K562 (cell line): Measurements from ENCODE around the gene LRRC4C. TPM values are rescaled to one million over a fixed set of nuclear protein-coding genes. Genes with fewer than 3 reads are reported as not detected.

Experiments
- ATAC-seq: fragments of 200-7000 bp; cut with Tn5 transposase; 3 replicates; pipeline ENCODE4 v1.9.1; 2020; ENCODE audit warnings: moderate library complexity
- BruUV-seq: library from RNA; stranded (reverse); fragments of 400-500 nt; replicated peaks from 2 replicates; lab custom pipeline; 2021; lab: Mats Ljungman, UMichigan
- CTCF ChIA-PET: fragments of 300-600 bp; formaldehyde crosslinking; extraction: SDS; loops from one replicate; lab custom pipeline; 2021; ENCODE audit warnings: low intra/inter-chr PET ratio; lab: Yijun Ruan, JAX
- POLR2A ChIA-PET: fragments of 300-600, 350-650 bp; sonication (Branson Sonifier 250); formaldehyde crosslinking; extraction: SDS; loops from one replicate; lab custom pipeline; 2021; ENCODE audit warnings: antibody characterized with exemption, inconsistent platforms; lab: Yijun Ruan, JAX
- DNase-seq, 4 experiments: peaks; one replicate each; pipeline versions ENCODE4 v3.0.0 to v3.0.0-alpha.2; 2011 to 2018; ENCODE audit warnings: low spot score in 3 of 4, mixed read lengths in 3 of 4; ENCODE audit errors: extremely low read depth in 1 of 4
- FAIRE-seq: peaks from 2 replicates; lab custom pipeline; 2011; peaks lifted over from hg19 to GRCh38; lab: Jason Lieb, UNC
- H2AFZ ChIP-seq: 2 replicates; pipeline ENCODE4 v1.6.0; 2011; ENCODE audit warnings: low read depth, low read length, control low read depth, inconsistent platforms
- H3K27ac ChIP-seq: fragments of 200-600 bp; 3 replicates; pipeline ENCODE4 v1.8.0; 2011; ENCODE audit warnings: low read depth, mild to moderate bottlenecking, control low read depth, inconsistent platforms, low read length, moderate library complexity, mixed read lengths; ENCODE audit errors: extremely low read depth
- H3K27me3 ChIP-seq, 2 experiments: fragments of 300-600 bp in 1 of 2; 2 replicates in 1 of 2; 3 replicates in 1 of 2; pipeline versions ENCODE4 v1.6.0 to v1.8.0; 2011; ENCODE audit warnings: inconsistent platforms in 2 of 2, low read length in 2 of 2, mild to moderate bottlenecking in 1 of 2, mixed read lengths in 1 of 2, moderate library complexity in 1 of 2; ENCODE audit not compliant: control insufficient read depth in 2 of 2, insufficient read depth in 2 of 2
- H3K36me3 ChIP-seq: fragments of 300-600 bp; 3 replicates; pipeline ENCODE4 v1.8.0; 2011; ENCODE audit warnings: mild to moderate bottlenecking, low read length, inconsistent platforms; ENCODE audit not compliant: control insufficient read depth, insufficient read depth
- H3K4me1 ChIP-seq, 2 experiments: fragments of 200-600 bp in 1 of 2; replicated peaks in 1 of 2; 2 replicates in 1 of 2; 3 replicates in 1 of 2; pipeline versions ENCODE4 v1.5.1 to v1.8.0; 2011; ENCODE audit warnings: inconsistent platforms in 2 of 2, low read length in 2 of 2, mild to moderate bottlenecking in 1 of 2, mixed read lengths in 1 of 2, moderate library complexity in 1 of 2; ENCODE audit not compliant: control insufficient read depth in 2 of 2, insufficient read depth in 2 of 2
- H3K4me2 ChIP-seq: 2 replicates; pipeline ENCODE4 v1.6.1; 2011; ENCODE audit warnings: low read length, control low read depth, inconsistent platforms, mixed read lengths; ENCODE audit not compliant: insufficient read depth
- H3K4me3 ChIP-seq: fragments of 200-600 bp; sonication (generic), shearing (Covaris generic); 2 replicates; pipeline ENCODE4 v1.5.1; 2016; ENCODE audit warnings: control low read depth, inconsistent platforms
- H3K79me2 ChIP-seq: fragments of 200-600 bp; 3 replicates; pipeline ENCODE4 v1.8.0; 2011; ENCODE audit warnings: low read length, inconsistent platforms; ENCODE audit not compliant: control insufficient read depth, insufficient read depth
- H3K9ac ChIP-seq, 2 experiments: 2 replicates each; pipeline versions ENCODE4 v1.6.0 to v1.6.1; 2011; ENCODE audit warnings: low read depth in 2 of 2, low read length in 2 of 2, control low read depth in 1 of 2, inconsistent platforms in 1 of 2, mild to moderate bottlenecking in 1 of 2, mixed read lengths in 1 of 2; ENCODE audit not compliant: insufficient read depth in 1 of 2
- H3K9me1 ChIP-seq: one replicate; pipeline ENCODE4 v1.6.0; 2011; ENCODE audit warnings: inconsistent platforms, mild to moderate bottlenecking, low read length, moderate library complexity; ENCODE audit not compliant: control insufficient read depth, insufficient read depth
- H3K9me3 ChIP-seq: replicated peaks from 2 replicates; pipeline ENCODE4 v1.5.1; 2011; ENCODE audit warnings: low read depth, low read length, inconsistent platforms; ENCODE audit not compliant: control insufficient read depth, insufficient read depth
- H4K20me1 ChIP-seq: replicated peaks from 2 replicates; pipeline ENCODE4 v1.6.1; 2011; ENCODE audit warnings: low read length, inconsistent platforms, mixed read lengths; ENCODE audit not compliant: control insufficient read depth, insufficient read depth
- BACH1 ChIP-seq: fragments of 200-800 bp; sonication (Bioruptor generic); IDR thresholded peaks from 2 replicates; pipeline ENCODE4 v1.6.1; 2016; ENCODE audit warnings: missing genetic modification characterization, missing compliant biosample characterization
- BDP1 ChIP-seq: IDR thresholded peaks from 3 replicates; pipeline ENCODE4 v1.6.1; 2011; ENCODE audit not compliant: insufficient read length, insufficient read depth
- CCNT2 ChIP-seq: IDR thresholded peaks from 2 replicates; pipeline ENCODE4 v1.6.1; 2011; ENCODE audit warnings: borderline replicate concordance, low read depth, mild to moderate bottlenecking, moderate library complexity, mixed read lengths, low read length; ENCODE audit not compliant: insufficient read length; ENCODE audit errors: extremely low read depth
- ELF4 ChIP-seq: fragments of 450-650 bp; formaldehyde crosslinking; IDR thresholded peaks from 2 replicates; pipeline ENCODE4 v1.4.0; 2022; ENCODE audit warnings: missing genetic modification characterization
- HDAC2 ChIP-seq: fragments of 450-650 bp; IDR thresholded peaks from 2 replicates; pipeline ENCODE4 v1.6.1; 2016; ENCODE audit warnings: mild to moderate bottlenecking
- HDGF ChIP-seq: fragments of 450-650 bp; IDR thresholded peaks from 2 replicates; pipeline ENCODE4 v1.6.1; 2016
- HNRNPK ChIP-seq: fragments of 200-400 bp; formaldehyde crosslinking; IDR thresholded peaks from one replicate; pipeline ENCODE4 v1.6.1; 2018; ENCODE audit warnings: mild to moderate bottlenecking, low read depth, low read length; ENCODE audit not compliant: poor library complexity, severe bottlenecking
- MED1 ChIP-seq: sonication (generic); formaldehyde crosslinking; IDR thresholded peaks from 2 replicates; pipeline ENCODE4 v1.8.1; 2023; ENCODE audit warnings: missing genetic modification reagents, borderline replicate concordance
- MEIS2 ChIP-seq: fragments of 450-650 bp; IDR thresholded peaks from 2 replicates; pipeline ENCODE4 v1.6.1; 2014; ENCODE audit warnings: mild to moderate bottlenecking; ENCODE audit not compliant: partially characterized antibody
- NKRF ChIP-seq: fragments of 450-650 bp; IDR thresholded peaks from 2 replicates; pipeline ENCODE4 v1.6.1; 2016; ENCODE audit warnings: borderline replicate concordance
- NONO ChIP-seq, 2 experiments: fragments of 200-400 bp in 1 of 2; fragments of 450-650 bp in 1 of 2; formaldehyde crosslinking in 1 of 2; IDR thresholded peaks; 2 replicates each; pipeline ENCODE4 v1.6.1; 2017; ENCODE audit warnings: low read depth in 2 of 2, mild to moderate bottlenecking in 2 of 2, moderate library complexity in 2 of 2, low read length in 1 of 2
- NR0B1 ChIP-seq: fragments of 450-650 bp; IDR thresholded peaks from one replicate; pipeline ENCODE4 v1.6.1; 2018; ENCODE audit warnings: mild to moderate bottlenecking, moderate library complexity; ENCODE audit not compliant: partially characterized antibody
- RUNX1 ChIP-seq: sonication (generic); IDR thresholded peaks from 2 replicates; pipeline ENCODE4 v1.6.1; 2016; ENCODE audit warnings: antibody characterized with exemption, low read depth
- SRSF1 ChIP-seq: fragments of 200-400 bp; formaldehyde crosslinking; IDR thresholded peaks from 2 replicates; pipeline ENCODE4 v1.6.1; 2017; ENCODE audit warnings: mild to moderate bottlenecking, low read depth, low read length, moderate library complexity
- THRAP3 ChIP-seq: fragments of 450-650 bp; IDR thresholded peaks from 2 replicates; pipeline ENCODE4 v1.6.1; 2016; ENCODE audit warnings: mild to moderate bottlenecking, inconsistent platforms, borderline replicate concordance
- WGBS: fragments of 100-300 bp; shearing (Covaris generic); methylation state at CpG from one replicate; pipeline ENCODE4 v1.1.6; 2016; ENCODE audit warnings: low coverage, mixed read lengths; ENCODE audit not compliant: insufficient coverage; ENCODE audit errors: missing lambda C conversion rate; 5-methylcytosine and 5-hydroxymethylcytosine counted together
- in situ Hi-C: fragments of 300-500 bp; cut with MboI; formaldehyde crosslinking; loops from 4 replicates; pipeline ENCODE4 v1.15.0; 2018; ENCODE audit warnings: inconsistent platforms, mixed read lengths
- intact Hi-C: fragments of 100-400 bp; cut with micrococcal nuclease; formaldehyde crosslinking; loops from 2 replicates; pipeline ENCODE4 v1.14.2; 2022
- polyA plus RNA-seq, 8 experiments: library from polyadenylated mRNA; depleted of rRNA in 4 of 8; stranded (reverse) in 5 of 8; unstranded in 3 of 8; fragments of >200 nt; fragmentation: Nextera tagmentation in 2 of 8; fragmentation: Illumina TruSeq in 1 of 8; extraction: Ambion mirVana in 2 of 8; extraction: Trizol in 1 of 8; gene quantifications; 2 replicates each; pipeline versions ENCODE4 v1.2.1 to v1.2.3, GENCODE V29; 2011 to 2014; ENCODE audit warnings: inconsistent platforms in 1 of 8, missing spikeins in 1 of 8
- total RNA-seq, 7 experiments: library from RNA; depleted of rRNA in 6 of 7; stranded (reverse); fragments of >200 nt in 6 of 7; fragmentation: Illumina TruSeq in 2 of 7; extraction: Trizol in 2 of 7; gene quantifications; 2 replicates each; pipeline versions ENCODE4 v1.2.1 to v1.2.3, GENCODE V29; 2011 to 2021; ENCODE audit warnings: low replicate concordance in 1 of 7

LRRC4C gene
- total and polyA plus RNA-seq, 9 of the 15 experiments (the other 6 are each of a cell fraction or from before 2014, with no cell fraction given), result not detected

GRCh38 chr11:41099654-41100053 lies 359.8 kb downstream of the LRRC4C start:
- H3K9ac ChIP-seq, result no peak overlapping the region
- WGBS, result 0% methylated on average over 1 of the region's 1 CpG
- intact Hi-C loops (no loop called here), in situ Hi-C loops (no loop called here)
- no peak overlapping the region for H2AFZ ChIP-seq
- no peaks in the 10 kb centered on the region for H3K9me3 ChIP-seq
- no peaks in the 10 kb centered on the region for H3K36me3 ChIP-seq
- no peak for ATAC-seq
- no TSS peak for BruUV-seq
- CTCF ChIA-PET, result no interaction called here
- no peaks in the 10 kb centered on the region for H3K27me3 ChIP-seq
- no peaks in the 10 kb centered on the region for H3K79me2 ChIP-seq
- no peak for FAIRE-seq
- H3K4me3 ChIP-seq, result no peak overlapping the region
- no peak overlapping the region for H3K4me2 ChIP-seq
- H3K9me1 ChIP-seq, result no peaks in the 10 kb centered on the region
- no peaks in the 10 kb centered on the region for H3K4me1 ChIP-seq
- no peak for TF ChIP-seq RUNX1
- no peak for TF ChIP-seq MEIS2
- TF ChIP-seq SRSF1, result no peak
- no peak for TF ChIP-seq NR0B1
- no peak for TF ChIP-seq BDP1
- no peak for TF ChIP-seq ELF4 (CRISPR knock-in tag)
- no peak for TF ChIP-seq BACH1 (tag)
- TF ChIP-seq HDAC2, result no peak
- no peak for TF ChIP-seq HDGF
- no peak for TF ChIP-seq HNRNPK
- no peak for TF ChIP-seq NKRF
- TF ChIP-seq MED1, result no peak
- no peak for TF ChIP-seq CCNT2
- TF ChIP-seq THRAP3, result no peak
- TF ChIP-seq NONO (IDR thresholded peaks at IDR 0.05; ENCODE audit: low read depth in 2 of 2, low read length in 1 of 2), result no peak
- no peak for DNase-seq
- no peaks in the 10 kb centered on the region for H4K20me1 ChIP-seq
- no peak overlapping the region for H3K27ac ChIP-seq
- POLR2A ChIA-PET, result interaction anchor here (0.6 kb wide), 1 partner anchor 487 kb away, joined by 3 read pairs; no protein-coding TSS in a partner anchor
